GM11168 (cell line): ENCODE measurements around the gene CYTH4.

Source experiments
- in situ Hi-C: fragments of 300-500 bp; cut with MboI; formaldehyde crosslinking; loops from one replicate; pipeline ENCODE4 v1.12.0; 2022; ENCODE audit warnings: low sequenced_read_pairs; ENCODE audit not compliant: unreplicated experiment

CYTH4 gene

DNA sequence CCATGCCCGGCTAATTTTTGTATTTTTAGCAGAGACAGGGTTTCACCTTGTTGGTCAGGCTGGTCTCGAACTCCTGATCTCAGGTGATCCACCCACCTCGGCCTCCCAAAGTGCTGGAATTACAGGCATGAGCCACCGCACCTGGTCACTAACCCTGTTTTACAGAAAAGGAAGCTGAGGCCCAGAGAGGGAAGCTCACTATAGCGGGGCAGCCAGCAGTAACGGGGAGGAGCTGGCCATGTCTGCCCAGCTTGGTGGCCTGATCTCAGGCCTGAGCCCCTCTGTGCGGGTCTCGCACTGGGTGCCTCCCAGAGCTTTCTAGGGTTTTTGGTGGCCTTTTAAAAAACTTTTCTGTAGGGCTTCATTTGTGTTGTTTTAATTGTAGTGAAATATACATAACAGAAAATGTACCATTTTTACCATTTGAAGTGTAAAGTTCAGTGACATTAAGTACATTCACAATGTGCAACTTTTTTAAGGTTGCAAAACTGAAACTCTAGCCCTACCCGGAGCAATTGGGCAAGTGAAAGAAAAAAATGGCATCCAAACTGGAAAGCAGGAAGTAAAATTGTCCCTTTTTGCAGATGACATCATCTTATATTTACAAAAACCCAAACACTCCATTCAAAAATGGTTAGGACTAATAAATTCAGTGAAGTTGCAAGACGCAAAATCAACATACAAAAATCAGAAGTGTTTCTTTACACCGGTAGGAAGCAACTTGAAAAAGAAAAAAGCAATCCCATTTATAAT is 14.5 kb upstream of the CYTH4 start:
- in situ Hi-C loops = no loop called here

DNA sequence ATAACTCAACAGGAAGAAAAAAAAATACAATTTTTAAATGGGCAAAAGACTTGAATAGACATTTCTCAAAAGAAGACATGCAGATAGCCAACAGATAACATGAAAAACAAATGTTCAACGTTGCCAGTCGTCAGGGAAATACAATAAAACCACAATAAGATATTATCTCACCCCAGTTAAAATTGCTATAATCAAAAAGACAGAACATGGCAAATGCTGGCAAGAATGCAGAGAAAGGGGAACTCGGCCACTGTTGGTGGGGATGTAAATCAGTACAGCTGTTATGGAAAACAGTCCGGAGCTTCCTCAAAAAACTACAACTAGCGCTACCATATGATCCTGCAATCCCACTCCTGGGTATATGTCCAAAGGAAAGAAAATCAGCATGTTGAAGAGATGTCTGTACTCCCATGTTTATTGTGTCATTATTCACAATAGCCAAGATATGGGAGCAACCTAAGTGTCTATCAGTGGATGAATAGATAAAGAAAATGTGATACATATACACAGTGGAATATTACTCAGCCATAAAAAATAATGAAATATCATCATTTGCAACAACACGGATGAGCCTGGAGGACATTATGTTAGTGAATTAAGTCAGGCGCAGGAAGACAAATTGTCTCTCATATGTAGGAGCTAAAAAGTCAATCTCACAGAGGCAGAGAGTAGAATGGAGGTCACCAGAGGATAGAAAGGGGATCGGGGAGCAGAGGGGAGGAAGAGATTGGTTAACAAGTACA is 12.2 kb upstream of the CYTH4 start:
- in situ Hi-C loops = no loop called here

DNA sequence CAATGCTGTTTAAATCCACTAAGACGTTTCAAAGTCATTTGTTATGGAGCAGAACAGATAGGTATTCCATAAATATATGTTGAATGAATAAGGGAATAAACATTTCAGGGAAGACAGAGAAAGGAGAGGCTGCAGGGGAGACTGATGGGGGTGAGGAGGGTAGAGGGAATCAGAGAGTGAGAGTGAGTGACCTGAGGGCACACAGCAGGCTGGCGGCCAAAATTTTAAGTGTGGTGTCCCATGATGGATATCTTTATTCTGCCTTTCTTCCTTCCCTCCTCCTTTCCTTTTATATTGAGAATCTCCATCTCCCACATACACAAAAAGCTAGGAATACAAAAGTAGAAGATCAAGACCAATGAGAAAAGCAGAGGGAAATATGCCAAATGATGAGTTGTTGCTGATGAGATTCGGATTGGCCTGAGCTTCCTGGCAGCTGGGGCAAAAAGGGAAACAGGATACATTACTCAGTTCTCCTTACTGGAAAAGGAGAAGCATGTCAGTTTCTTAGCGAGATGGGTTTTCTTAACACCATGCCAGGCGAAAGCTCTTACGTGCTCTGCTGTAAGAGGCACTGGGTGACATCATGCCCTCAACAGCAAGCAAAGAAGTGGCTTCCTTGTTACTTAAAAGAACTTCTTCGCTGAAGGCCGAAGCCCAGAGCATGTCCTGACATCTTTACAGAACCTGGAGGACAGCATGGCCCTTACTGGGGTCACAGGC is 11.2 kb upstream of the CYTH4 start:
- in situ Hi-C loops = no loop called here

DNA sequence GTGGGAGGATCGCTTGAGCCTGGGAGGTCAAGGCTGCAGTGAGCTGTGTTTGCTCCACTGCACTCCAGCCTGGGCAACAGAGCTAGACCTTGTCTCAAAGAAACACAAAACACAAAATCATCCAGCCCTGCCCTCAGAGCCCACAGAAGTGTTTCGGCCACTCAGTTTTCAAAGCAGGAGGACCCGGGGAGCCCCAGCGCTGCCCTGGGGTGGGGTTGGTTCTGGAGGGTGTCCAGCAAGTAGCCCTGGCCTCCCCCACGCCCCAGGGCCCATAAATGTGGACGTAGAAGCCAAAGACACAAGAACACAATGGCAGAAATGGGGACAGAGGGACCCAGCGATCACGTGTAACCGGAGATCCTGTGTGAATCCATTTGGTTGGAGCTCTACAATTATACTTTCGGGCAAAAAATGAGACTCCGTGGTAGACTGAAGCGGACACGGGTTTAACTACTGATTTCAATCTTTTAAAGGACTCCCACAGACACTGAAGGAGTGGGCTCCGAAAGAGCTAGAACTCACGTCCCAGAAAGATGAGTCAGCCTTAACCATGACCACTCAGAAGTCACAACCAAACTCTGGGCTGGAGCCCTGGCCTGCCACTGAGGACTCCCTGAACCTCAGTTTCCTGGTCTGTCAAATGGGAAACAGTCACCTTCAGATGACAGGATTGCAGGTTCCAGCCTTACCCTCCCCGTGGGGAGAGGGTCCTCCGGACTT is 9.0 kb upstream of the CYTH4 start:
- in situ Hi-C loops = no loop called here

DNA sequence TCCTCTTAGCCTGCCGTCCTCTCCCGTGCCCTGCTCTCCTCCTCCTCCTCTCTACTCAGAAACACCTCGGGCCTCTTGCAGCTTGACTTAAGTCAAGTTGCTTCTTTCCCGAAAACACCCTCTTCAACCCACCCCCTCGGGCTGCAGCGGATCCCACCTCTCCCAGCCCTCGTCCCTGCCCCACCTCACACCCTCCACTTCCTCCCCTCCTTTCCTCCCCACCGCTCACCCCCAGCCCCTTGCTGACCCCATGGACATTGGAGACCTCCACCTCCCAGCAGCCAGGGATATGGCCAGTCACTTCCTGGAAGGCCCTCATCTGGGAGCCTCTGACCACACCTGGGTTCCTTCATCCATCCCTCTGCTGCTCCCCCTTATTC is 8.5 kb upstream of the CYTH4 start:
- in situ Hi-C loops = no loop called here

DNA sequence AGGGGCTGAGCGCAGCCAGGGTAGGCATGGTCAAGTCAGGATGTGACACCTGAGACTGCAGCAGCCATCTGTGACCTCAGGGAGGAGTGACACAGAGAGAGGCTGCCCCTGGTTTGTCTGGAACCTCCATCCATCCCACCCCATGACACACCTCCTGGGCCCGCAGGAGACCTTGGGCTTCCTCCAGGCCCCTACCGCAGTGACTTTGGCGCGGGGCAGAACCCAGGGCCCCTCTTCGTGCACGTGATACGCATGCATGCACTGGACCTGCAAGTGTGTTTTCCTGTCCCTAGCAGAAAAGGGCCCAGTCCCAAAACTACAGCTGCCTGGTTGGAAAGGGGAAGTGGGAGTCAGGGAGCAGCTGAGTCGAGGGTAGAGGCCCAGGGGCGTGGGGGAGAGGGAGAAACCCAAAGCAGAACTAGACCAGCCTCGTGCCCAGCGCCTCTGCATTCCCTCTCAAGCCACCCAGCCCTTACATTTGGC is 7.9 kb upstream of the CYTH4 start:
- in situ Hi-C loops = no loop called here

DNA sequence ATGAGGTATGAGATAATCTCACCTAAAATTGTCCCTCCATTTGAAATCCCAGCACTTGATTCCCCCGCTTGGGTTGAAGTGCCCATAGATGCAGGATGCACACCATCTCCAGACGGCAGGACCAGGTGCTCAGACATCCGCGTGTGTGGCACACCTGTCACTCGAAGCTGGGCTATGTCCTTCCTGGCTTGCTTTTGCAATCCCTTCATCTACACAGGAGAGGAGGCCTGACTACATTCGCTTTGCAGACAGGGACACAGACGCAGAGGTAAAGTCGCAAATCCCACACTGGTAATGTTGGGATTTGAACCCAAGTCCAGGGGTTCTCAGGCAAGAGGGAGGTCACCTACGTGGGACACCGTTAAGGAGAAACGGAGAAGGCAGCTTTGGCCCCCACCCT is 7.2 kb upstream of the CYTH4 start:
- in situ Hi-C loops = no loop called here

DNA sequence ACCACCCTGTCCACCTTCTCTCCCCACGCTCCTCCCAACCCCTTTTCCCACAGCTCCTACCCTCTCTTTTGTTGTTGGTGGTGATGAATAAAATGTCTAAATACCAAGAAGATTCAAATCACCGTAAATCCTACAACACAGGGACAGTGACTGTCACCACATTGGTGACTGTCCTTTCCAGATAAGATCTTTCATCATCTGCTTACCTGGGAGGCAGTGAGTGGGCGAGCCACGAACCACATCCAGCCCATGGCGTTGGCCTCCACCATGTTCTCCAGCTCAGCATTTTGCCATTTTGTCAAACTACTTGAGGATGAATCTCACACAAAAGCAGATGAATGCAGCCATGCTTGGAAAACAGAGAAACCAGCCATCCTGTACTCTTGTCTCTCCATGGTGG is 6.7 kb upstream of the CYTH4 start:
- in situ Hi-C loops = no loop called here

DNA sequence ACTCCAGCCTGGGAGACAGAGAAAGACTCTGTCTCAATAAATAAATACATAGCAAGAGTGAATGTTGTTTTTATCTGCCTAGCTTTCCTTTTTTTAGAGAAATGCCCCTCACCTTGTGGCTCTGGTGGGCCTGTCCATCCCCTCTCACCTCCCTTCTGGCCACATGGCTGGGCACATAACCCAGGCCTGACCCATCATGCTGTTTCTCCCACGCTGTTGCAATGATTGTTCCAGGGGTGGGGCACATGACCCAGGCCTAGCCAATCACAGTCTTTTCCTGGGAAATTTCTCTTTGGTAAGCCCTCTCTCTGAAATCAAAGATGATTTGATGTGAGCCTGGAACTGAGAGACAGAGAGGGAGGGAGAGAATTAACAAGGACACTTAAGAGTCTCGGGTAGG is 5.5 kb upstream of the CYTH4 start:
- in situ Hi-C loops = no loop called here

DNA sequence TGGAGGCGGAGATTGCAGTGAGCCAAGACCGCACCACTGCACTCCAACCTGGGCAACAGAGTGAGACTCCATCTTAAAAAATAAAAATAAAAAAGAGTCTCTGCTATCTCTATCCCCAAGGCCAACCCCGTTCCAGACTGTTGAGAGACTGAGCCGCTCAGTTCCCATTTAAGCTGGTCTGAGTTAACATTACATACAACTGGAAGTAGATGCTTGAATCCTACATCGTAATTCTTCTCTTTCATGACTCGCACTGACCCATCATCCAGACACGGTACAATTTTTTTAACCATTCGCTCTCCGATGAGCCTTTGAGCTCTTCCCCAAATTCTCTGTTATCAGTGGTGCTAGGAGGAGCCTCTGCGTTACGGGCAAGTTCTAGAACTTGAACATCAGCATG is 4.9 kb upstream of the CYTH4 start:
- in situ Hi-C loops = no loop called here

DNA sequence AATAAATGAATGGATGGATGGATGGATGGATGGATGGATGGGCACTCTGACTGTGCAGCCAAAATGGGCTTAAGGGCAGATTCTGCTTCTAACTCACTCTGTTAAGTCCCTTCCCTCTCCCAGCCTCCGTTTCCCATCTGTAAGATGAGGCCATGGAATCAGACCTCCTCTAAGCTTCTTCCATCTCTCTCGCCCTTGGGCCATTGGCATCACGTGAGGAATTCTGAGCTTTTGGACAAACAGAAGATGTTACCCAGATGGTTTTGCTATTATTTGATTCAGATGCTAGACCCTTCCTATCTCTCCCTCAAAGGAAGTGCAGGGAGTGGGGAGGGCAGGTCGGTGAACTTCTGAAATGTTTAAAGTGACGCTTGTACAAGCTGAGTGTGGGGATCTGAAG is 4.0 kb upstream of the CYTH4 start:
- in situ Hi-C loops = no loop called here

DNA sequence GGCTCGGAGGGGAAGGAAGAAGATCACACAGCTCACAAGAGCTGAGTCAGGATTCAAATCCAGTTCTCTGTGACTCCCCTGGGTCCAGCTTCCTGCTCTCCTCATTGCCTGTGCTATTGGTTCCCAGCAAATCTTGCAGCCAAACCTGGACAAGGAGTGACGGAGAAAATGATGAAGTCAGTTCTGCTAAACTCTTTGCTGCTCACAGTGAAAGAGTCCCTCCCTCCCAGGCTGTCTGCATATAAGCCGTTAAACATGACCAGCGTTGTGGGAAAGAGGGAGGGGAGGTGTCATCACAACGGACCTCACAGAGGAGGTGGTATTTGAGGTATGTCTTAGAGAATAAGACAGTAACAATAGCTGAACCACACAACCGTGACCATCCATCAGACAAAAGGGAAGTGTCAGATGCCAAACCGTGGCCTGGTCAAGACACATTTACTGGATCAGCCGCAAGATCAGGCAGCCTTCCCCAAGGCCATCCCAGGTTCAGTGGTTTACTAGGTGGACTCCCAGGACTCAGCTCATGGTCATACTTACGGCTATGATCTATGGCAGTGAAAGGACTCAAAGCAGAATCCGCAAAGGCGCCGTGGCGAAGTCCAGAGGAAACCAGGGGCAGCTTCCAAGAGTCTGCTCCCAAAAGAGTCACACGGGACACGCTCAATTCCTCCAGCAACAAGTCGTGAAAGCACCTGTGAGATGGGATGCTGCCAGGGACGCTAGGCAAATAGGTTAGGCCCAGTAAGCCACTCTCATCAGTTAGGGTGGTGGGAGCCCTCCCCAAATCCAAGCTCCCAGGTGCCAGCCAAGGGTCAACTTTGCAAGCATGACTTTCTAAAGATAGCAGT is 2.8 kb upstream of the CYTH4 start:
- in situ Hi-C loops = no loop called here

DNA sequence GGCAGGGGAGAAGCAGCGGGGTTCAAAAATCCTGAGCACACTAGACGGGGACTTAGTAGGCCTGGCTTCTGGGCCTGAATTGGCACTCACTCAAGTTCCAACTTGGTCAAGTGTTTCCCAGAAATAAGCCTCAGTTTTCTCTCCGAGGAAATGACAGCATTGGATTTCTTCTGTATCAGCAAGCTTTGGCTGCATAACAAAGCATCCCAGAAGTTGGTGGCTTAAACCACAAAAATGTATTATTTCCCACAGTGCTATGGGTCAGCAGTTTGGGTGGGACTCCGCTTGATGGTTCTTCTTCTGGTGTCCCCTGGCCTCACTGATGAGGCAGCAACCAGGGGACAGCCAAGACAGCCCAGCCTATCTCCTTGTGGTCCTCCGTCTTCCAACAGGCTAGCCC is 1.6 kb upstream of the CYTH4 start:
- in situ Hi-C loops = no loop called here

DNA sequence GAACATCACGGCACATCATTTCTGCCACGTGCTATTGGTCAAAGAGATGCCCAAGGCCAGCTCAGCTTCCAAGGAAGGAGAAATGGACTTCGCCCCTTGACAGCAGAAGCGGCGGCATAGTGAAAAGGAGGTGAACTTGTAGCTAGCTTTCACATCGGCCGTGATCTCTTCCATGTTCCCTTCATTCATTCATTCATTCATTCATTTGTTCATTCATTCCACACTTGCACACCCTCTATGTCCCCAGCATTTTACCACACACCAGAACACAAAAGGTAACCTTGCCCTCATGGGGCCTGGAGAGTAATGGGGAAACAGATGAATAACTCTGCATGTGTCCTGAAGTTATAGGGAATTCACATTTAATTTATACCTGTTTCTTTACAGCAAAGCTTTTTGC is 1.1 kb upstream of the CYTH4 start:
- in situ Hi-C loops = no loop called here

DNA sequence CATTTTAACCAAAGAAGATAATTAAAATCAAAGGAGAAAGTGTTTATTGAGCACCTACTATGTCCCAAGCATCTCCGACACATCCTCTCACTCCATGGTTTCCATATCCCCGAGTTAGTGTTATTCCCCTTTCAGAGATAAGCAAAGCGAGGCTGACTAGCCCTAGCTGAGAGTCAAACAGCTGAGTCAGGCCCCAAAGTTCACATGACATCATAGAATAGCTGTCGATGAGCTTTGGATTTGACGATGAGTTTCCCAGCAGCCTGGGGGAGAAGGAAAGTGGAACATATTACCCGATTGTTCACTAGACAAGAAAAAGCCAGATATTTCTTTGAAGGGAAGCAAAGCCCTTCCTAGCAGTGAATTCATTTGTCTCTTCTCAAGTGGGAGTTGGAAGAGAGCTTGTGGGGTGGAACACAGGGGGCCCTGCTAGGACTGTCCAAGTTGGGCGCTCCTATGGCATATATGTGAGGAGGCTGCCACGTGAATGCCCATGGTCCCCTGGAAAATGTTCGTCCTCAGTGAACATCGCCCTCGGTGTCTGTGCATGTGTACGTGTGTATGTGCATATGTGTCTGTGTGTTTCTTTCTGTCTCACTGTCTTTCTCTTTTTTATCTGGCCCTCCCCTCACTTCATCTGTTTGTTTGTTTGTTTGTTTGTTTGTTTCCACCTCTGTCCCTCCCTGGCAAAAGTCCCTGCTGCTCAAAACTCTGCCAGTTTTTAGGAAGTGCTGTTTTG is 493 bp upstream of the CYTH4 start:
- in situ Hi-C loops = no loop called here

DNA sequence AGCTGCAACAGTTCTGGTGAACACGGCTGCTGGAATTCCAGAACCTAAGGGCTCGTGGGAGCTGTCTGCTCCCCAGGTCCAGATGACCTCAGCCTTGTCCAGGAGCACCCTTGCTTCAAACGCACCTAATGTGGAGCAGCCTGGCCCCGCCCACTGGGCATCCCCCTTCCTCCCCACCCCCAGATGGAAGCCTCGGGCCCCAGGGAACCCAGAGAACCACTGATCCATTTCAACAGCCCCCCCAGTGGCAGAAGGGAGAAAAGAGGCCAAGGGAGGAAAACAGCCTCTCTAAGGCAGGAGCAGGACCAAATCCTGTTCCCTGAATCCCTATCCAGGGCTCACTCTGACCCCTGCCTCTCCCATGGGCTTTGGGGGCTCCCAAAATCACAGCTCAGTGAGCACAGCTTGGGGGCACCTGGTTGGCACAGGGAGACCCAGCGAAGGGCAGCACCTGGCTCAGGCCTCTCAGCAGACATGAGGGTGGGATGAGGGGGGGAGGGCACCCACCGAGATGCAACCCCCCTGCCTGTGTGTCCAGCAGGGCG is 1.2 kb downstream of the CYTH4 start:
- in situ Hi-C loops = no loop called here

DNA sequence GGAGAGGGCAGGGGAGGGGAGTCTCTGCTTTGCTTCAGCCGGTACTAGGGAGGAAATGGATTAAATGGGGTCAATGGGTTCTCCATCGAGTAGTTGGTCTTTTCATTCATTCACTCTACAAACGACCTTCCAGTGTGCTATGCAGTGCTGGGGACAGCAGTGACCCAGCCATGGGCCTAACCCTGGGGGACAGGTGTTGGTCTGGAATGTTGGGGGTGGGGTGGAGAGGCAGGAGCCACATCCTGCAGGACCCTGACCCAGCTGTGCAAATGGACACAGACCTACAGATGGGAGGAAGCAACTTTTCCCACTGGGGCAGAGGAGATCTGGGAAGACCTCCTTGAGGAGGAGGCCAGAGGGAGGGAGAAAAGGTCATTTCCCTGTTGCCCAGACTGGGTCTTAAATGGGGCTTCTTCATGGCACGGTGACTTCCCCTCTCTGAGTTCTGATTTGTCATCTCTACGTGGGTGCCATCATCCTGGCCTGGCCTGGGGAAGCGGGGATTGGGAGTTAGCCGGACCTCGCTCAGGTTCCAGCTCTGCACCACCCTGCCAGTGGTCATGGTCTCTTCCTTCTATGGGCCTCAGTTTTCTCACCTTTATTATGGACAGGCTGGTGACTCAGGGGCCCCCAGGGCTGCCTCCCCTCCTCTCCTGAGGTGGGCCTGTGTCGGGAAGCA is 2.0 kb downstream of the CYTH4 start:
- in situ Hi-C loops = no loop called here

DNA sequence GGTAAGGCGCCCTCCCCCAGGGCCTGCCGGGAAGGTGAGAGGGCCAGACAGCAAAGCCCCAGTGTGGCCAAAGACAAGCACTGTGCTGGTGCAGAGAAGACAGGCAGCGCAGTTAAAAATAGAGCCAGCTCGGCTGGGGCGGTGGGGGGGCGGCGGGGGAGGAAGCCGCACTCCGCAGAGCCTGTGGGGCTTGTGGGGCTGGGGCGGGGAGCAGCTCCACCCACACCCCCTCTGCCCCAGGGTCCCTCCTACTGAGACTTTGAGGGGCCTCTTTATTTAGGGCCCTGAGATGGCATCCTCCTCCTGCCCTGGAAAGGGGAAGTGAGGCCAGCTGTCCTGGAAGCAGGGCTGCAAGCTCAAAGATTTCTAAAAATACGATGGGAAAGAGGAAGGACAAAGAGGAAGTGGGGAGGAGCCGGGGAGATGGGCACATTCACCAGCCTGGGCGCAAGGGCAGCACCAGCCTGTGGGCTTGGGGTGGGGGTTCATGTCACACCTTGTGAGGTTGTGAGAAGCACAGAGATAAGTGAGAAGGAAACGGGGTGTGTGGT is 2.6 kb downstream of the CYTH4 start:
- in situ Hi-C loops = no loop called here
